Measurements from ENCODE around the gene CYFIP1. TPM values are rescaled to one million over a fixed set of nuclear protein-coding genes. Genes with fewer than 3 reads are reported as not detected.

The CYFIP1 gene
- total and polyA plus RNA-seq, 2 of the 8 experiments (the other 6 are each of a cell fraction or from before 2014, with no cell fraction given), result 38.6 to 81.7 TPM

DNA sequence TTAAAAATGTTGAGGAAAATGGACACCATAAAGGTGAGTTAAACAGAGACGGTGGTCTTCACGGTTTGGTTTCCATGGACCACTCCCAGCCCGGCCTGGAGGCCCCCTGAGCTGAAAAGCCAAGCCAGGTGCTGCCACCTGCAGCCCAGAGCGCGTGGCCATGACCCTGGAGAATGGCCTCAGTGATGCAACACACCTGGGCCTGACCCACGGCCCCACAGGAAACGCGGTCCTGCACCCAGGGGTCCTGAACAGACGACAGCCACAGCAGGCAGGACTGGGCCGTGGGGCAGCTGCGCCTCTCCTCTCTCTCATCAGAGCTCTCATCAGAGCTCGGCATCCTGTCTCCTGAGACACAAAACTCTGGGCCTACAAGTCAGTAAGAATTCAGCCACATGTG lies 77.6 kb downstream of the CYFIP1 start:
- H4K5ac ChIP-seq (ENCODE audit: insufficient read length, low read depth, low read length), result no peak overlapping the region

More for the DNA sequence above, 77.6 kb downstream of the CYFIP1 start:
- Histone ChIP-seq H3K27ac (ENCODE audit: low read depth, low read length) (no peak overlapping the region), H3K4me1 (replicated peaks in 1 of 4; ENCODE audit: control insufficient read depth in 3 of 4, insufficient read depth in 4 of 4, low read length in 3 of 4) (no peaks in the 10 kb centered on the region), H3K4me2 (ENCODE audit: insufficient read depth in 1 of 2, low read depth in 2 of 2, low read length in 2 of 2) (no peak overlapping the region), H3K79me2 (ENCODE audit: control insufficient read depth in 1 of 2, insufficient read depth in 2 of 2, low read length in 2 of 2) (no peaks in the 10 kb centered on the region), H4K20me1 (replicated peaks in 1 of 2; ENCODE audit: control insufficient read depth in 1 of 2, insufficient read depth in 2 of 2, low read length in 2 of 2) (peaks cover under 1 to 6% of the 10 kb centered on the region in 2 experiments), H3K4ac (replicated peaks; ENCODE audit: insufficient read length, low read depth, low read length) (no peak overlapping the region), H3K23me2 (ENCODE audit: low read depth, low read length) (0 out of 2 replicates have a peak, but pooled peaks cover 2% of the 10 kb centered on the region), H2AFZ (ENCODE audit: low read length) (no peak overlapping the region), H3K9me3 (ENCODE audit: insufficient read depth in 2 of 2, low read depth in 1 of 2, low read length in 1 of 2) (no peaks in the 10 kb centered on the region), H4K91ac (replicated peaks; ENCODE audit: insufficient read length, low read length) (no peak overlapping the region), H2BK15ac (ENCODE audit: low read length) (no peak overlapping the region), H3K9ac (replicated peaks in 1 of 4; ENCODE audit: extremely low read depth in 1 of 4, low read depth in 3 of 4, low read length in 3 of 4) (no peak overlapping the region), H3K27me3 (replicated peaks in 1 of 4; ENCODE audit: control insufficient read depth in 3 of 4, extremely low read depth in 1 of 4, insufficient read depth in 3 of 4, low read length in 3 of 4) (no peaks in the 10 kb centered on the region), H3K23ac (ENCODE audit: insufficient read length) (no peak overlapping the region), H3K4me3 (ENCODE audit: extremely low read depth in 1 of 4, insufficient read depth in 2 of 4, low read depth in 3 of 4, low read length in 4 of 4) (no peak overlapping the region), H3K79me1 (ENCODE audit: low read depth, low read length) (no peaks in the 10 kb centered on the region), H2BK5ac (ENCODE audit: low read depth, low read length) (peak overlapping the region; percentile 49), H2BK12ac (ENCODE audit: low read depth, low read length) (no peak overlapping the region), H3K18ac (ENCODE audit: extremely low read depth, low read length) (no peak overlapping the region), H2BK120ac (replicated peaks; ENCODE audit: low read depth, low read length) (no peak overlapping the region), H3K36me3 (ENCODE audit: control insufficient read depth in 2 of 4, insufficient read depth in 4 of 4, low read length in 3 of 4) (no peaks in the 10 kb centered on the region; a peak in 2 of 8 replicates), H4K8ac (ENCODE audit: extremely low read depth, insufficient read depth, low read length) (0 out of 2 replicates have a peak overlapping the region, but pooled peaks have one; percentile 68), H3K56ac (replicated peaks; ENCODE audit: insufficient read length, low read depth, low read length) (no peak overlapping the region), H3K14ac (ENCODE audit: insufficient read length) (no peak overlapping the region), H2AK5ac (ENCODE audit: low read depth, low read length) (no peak overlapping the region), H2BK20ac (ENCODE audit: low read length) (no peak overlapping the region)
- WGBS, 2 experiments (ENCODE audit: extremely low coverage in 1 of 2, insufficient coverage in 1 of 2, insufficient read length in 1 of 2, insufficient replicate concordance in 2 of 2, low coverage in 1 of 2, low lambda C conversion rate in 2 of 2, missing lambda C conversion rate in 1 of 2), result 93% methylated on average over 10 of the region's 12 CpGs; no CpG with 5 or more reads in 1 of the 2 experiments
- CTCF ChIA-PET (ENCODE audit: partially characterized antibody), result interaction anchor here (0.8 to 1.8 kb wide), 7 partner anchors 8 to 91 kb away, joined by 3 to 7 read pairs (median 4); no protein-coding TSS in a partner anchor
- TF ChIP-seq ATF3 (IDR thresholded peaks at IDR 0.05; ENCODE audit: insufficient read depth, low read depth, low read length) (peak; percentile 76; the same call in 1 of the 2 replicates), RAD21 (IDR thresholded peaks at IDR 0.05 in 1 of 2, conservative IDR thresholded peaks at IDR 0.05 in 1 of 2; ENCODE audit: low read depth in 2 of 2, low read length in 2 of 2) (peak; percentile 66 to 72), CTCF (IDR thresholded peaks at IDR 0.05; ENCODE audit: control extremely low read depth in 1 of 3, insufficient read depth in 1 of 3, low read depth in 1 of 3, low read length in 3 of 3) (peak; percentile 38 to 71 (median 54)), CHD2 (IDR thresholded peaks at IDR 0.05; ENCODE audit: low read length) (no peak), CEBPB (IDR thresholded peaks at IDR 0.05; ENCODE audit: low read depth, low read length) (peak; percentile 92)
- DNase-seq (ENCODE audit: low read depth in 1 of 2, low spot score in 2 of 2), result no peak
- no peak for FAIRE-seq
- POLR2A ChIA-PET (ENCODE audit: partially characterized antibody), result no interaction called here

All from H1 (cell line).